Measurements from ENCODE around the gene ETV3.
A peak's percentile ranks its signal among the peaks of the same experiment; 100 is the strongest.
"Not testable (repeated sequence)": the region's sequence is repeated elsewhere in the genome, so short reads cannot be mapped to it uniquely, and the experiment has no call there.

The ETV3 gene

DNA sequence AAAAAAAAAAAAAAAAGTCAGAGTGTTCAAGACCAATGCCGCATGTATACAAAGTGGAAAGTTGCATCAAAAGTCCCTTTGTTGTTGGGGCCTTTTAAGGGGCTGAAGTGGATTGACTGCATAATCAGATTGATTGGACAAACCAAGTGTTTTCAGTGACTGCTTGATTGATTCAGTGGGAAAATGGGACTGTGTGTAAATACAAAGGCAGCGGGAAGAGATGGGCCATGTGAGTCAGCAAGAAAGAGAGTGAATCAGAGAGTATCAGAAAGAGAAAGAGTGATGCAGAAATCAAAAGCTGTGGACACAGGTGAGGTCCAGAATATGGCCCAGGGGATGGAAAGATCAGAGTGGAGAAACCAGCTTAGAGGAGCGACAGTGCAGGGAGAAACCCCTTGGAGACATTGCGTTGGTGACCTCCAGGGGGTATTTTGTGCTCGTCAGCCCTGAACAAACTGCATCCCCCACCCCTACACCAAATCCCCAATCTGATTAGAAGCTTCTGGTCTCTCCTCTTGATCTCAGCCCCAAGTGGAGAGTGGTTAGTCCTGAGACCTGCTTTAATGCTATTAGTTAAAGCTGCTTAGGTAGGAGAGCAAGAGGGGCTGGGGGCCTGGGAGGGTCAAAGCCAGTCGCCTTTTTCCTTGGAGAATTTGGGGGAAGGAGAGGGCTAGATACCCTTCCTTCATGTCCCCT, 33.4 kb downstream of the ETV3 start:
- no peak overlapping the region for H2AFZ ChIP-seq (ENCODE audit: low read length, unreplicated experiment)
- no peak overlapping the region for H3K4me3 ChIP-seq (ENCODE audit: low read depth, low read length)
- no peaks in the 10 kb centered on the region for H3K36me3 ChIP-seq (ENCODE audit: insufficient read depth, low read length)
- peaks cover 18% of the 10 kb centered on the region for H3K4me1 ChIP-seq (ENCODE audit: control insufficient read depth, insufficient read depth, low read length, unreplicated experiment)
- H3K27ac ChIP-seq (ENCODE audit: low read depth, low read length), result peak overlapping the region; percentile 21; the same call in 1 of the 2 replicates
- H3K27me3 ChIP-seq (ENCODE audit: insufficient read depth, low read length), result no peaks in the 10 kb centered on the region; the same call in 1 of the 2 replicates
- no peaks in the 10 kb centered on the region for H3K79me2 ChIP-seq (ENCODE audit: control insufficient read depth, insufficient read depth, low read length, unreplicated experiment)

DNA sequence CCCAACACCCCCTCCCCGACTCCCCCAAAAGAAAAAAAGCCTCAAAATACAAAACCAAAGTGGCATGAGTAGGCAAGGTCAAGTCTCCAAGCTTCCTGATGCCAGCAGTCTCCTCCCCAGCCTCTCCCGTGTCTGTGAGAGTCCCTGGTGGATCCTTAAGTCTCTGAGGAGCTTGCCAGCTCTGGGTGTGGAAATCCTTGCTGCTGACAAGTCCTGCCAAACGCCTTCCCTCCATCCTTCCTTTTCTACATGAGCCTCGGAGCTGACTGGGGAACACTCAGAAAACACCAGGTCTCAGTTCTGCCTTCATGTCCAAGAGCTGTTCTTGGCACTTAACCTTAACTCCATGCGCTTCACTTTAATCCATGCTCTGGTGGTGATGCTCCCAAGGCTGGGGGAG, 34.9 kb downstream of the ETV3 start:
- no peaks in the 10 kb centered on the region for H3K27me3 ChIP-seq (ENCODE audit: insufficient read depth, low read length)
- no peaks in the 10 kb centered on the region for H3K79me2 ChIP-seq (ENCODE audit: control insufficient read depth, insufficient read depth, low read length, unreplicated experiment)
- H2AFZ ChIP-seq (ENCODE audit: low read length, unreplicated experiment), result no peak overlapping the region

DNA sequence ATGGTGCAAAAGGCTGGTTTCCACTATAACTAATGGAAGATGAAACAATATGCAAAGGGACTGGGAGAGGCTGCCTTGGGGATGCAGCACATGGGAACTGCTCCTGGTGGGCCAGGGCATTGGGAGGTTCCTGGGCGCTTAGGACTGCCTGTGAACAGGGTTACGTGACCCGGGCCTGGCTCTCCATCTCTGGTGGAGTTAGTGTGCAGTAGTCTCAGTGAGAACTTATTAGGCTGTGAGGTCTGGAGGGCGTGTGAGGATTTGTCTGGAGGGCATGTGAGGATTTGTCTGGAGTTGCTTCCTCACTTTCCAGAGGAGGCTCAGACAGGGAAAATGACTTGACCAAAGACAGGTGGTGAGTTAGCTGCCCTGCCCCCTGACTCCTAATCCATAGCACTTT, 37.0 kb downstream of the ETV3 start:
- no peaks in the 10 kb centered on the region for H3K27me3 ChIP-seq (ENCODE audit: insufficient read depth, low read length)
- H3K27ac ChIP-seq (ENCODE audit: low read depth, low read length), result no peak overlapping the region
- no peaks in the 10 kb centered on the region for H3K36me3 ChIP-seq (ENCODE audit: insufficient read depth, low read length)
- no peak overlapping the region for H2AFZ ChIP-seq (ENCODE audit: low read length, unreplicated experiment)
- peaks cover 8% of the 10 kb centered on the region for H3K4me1 ChIP-seq (ENCODE audit: control insufficient read depth, insufficient read depth, low read length, unreplicated experiment)
- H3K4me3 ChIP-seq (ENCODE audit: low read depth, low read length), result no peak overlapping the region
- no peaks in the 10 kb centered on the region for H3K79me2 ChIP-seq (ENCODE audit: control insufficient read depth, insufficient read depth, low read length, unreplicated experiment)

More for the DNA sequence above, 34.9 kb downstream of the ETV3 start:
- Histone ChIP-seq H3K4me3 (ENCODE audit: low read depth, low read length) (no peak overlapping the region), H3K27ac (ENCODE audit: low read depth, low read length) (no peak overlapping the region), H3K4me1 (ENCODE audit: control insufficient read depth, insufficient read depth, low read length, unreplicated experiment) (peaks cover 18% of the 10 kb centered on the region), H3K36me3 (ENCODE audit: insufficient read depth, low read length) (no peaks in the 10 kb centered on the region)

DNA sequence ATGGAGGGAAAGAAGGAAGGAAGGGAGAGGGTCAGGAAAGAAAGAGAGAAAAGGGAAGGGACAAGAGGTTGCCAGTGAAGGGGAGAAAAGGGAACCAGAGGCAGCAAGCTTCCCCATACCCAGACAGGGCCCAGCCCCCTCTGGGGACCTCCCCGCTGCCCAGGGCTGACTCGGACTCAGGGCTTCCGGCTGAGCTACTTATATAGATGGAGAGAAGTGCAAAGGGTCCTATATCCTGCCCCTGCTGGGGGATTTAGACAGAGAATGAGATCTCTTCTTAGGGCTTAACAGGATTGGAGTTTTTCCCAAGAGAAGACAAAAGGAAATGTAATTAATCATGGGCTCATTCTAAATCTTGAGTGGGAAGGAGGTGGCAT, 38.6 kb downstream of the ETV3 start, which contains the start of gene ETV3L:
Gene ETV3L (minus strand): TSS at position 176 of the 377 bp plus-strand sequence. CDS start 285 bp downstream, outside the sequence.
- H3K36me3 ChIP-seq (ENCODE audit: insufficient read depth, low read length), result no peaks in the 10 kb centered on the region
- no peaks in the 10 kb centered on the region for H3K27me3 ChIP-seq (ENCODE audit: insufficient read depth, low read length)
- no peak within 1 kb of the TSS for H3K27ac ChIP-seq (ENCODE audit: low read depth, low read length)
- H3K79me2 ChIP-seq (ENCODE audit: control insufficient read depth, insufficient read depth, low read length, unreplicated experiment), result no peaks in the 10 kb centered on the region
- no peak within 1 kb of the TSS for H2AFZ ChIP-seq (ENCODE audit: low read length, unreplicated experiment)
- H3K4me1 ChIP-seq (ENCODE audit: control insufficient read depth, insufficient read depth, low read length, unreplicated experiment), result peaks cover 5% of the 10 kb centered on the region
- H3K4me3 ChIP-seq (ENCODE audit: low read depth, low read length), result no peak within 1 kb of the TSS

DNA sequence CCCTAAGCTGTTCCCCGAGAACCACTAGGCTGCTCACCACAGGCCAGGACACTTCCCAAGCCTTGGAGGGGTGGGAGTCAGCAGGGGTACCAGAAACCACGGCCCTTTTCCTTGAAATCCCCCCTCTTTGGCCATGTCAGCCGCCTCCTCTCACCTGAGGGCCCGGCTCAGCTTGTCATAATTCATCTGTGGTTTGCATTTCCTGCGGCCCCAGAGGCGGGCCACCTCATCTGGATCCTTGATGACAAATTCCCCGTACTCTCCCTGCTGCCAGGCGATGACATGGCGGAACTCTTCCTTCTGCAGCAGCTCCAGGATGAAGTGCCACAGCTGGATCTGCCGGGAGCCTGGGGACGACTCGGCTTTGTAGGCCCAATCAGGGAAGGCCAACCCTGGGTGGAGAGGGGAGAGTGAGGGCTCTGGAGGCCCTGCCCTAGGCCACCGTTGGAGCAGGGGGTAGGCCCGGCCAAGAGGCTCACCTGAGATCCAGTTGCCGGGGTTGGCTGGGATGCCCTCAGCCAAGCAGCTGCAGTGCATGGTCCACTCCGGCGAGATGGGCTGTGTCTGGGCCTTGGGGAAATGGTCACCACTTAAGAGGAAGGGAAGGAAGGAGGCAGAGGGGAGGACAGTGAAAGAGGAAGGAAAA, 39.1 kb downstream of the ETV3 start:
- H2AFZ ChIP-seq (ENCODE audit: low read length, unreplicated experiment); H3K36me3 ChIP-seq (ENCODE audit: insufficient read depth, low read length); H3K79me2 ChIP-seq (ENCODE audit: control insufficient read depth, insufficient read depth, low read length, unreplicated experiment); H3K27me3 ChIP-seq (ENCODE audit: insufficient read depth, low read length); H3K27ac ChIP-seq (ENCODE audit: low read depth, low read length); H3K4me3 ChIP-seq (ENCODE audit: low read depth, low read length); H3K4me1 ChIP-seq (ENCODE audit: control insufficient read depth, insufficient read depth, low read length, unreplicated experiment): not testable (repeated sequence)

DNA sequence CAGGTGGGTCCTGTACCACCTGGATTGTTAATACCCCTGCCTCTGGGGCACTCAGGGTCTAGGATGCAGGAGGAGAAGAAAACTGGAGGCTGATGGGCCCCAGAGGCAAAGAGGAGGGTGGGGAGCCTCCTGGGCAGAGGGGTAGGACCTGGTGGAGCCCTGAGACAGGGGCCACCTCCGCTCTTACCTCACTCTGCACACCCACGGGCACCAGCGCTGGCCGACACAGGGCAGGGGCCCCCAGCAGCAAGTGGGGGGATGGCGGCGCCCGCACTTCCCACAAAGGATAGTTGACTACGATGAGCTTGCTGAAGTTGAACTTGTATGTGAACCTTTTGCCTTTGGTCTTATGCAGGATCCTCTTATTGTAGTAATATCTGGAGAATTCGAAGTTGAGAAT, 39.7 kb downstream of the ETV3 start:
- H3K36me3 ChIP-seq (ENCODE audit: insufficient read depth, low read length), result no peaks in the 10 kb centered on the region
- no peaks in the 10 kb centered on the region for H3K27me3 ChIP-seq (ENCODE audit: insufficient read depth, low read length)
- H3K79me2 ChIP-seq (ENCODE audit: control insufficient read depth, insufficient read depth, low read length, unreplicated experiment), result no peaks in the 10 kb centered on the region
- H2AFZ ChIP-seq (ENCODE audit: low read length, unreplicated experiment), result no peak overlapping the region
- no peaks in the 10 kb centered on the region for H3K4me1 ChIP-seq (ENCODE audit: control insufficient read depth, insufficient read depth, low read length, unreplicated experiment)
- no peak overlapping the region for H3K4me3 ChIP-seq (ENCODE audit: low read depth, low read length)
- H3K27ac ChIP-seq (ENCODE audit: low read depth, low read length), result no peak overlapping the region

DNA sequence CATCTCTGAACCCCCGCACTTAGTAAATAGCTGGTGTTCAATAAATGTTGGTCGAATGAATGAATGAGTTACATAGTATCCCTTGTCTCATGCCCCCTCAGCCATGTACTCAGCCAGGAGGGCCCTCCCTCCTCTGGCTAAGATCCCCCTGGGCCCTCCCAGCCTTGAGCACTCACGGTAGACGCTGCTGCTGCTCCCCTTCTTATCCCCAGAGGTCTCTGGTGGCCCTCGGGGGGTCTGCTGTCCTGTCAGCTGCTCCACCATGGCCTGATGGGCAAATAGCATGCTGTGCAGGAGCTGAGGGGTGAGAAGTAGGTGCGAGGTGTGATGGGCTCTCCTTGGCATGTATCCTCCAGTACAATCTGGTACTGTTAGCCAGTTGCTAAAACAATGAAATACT, 40.5 kb downstream of the ETV3 start:
- H3K27ac ChIP-seq (ENCODE audit: low read depth, low read length), result no peak overlapping the region
- no peaks in the 10 kb centered on the region for H3K4me1 ChIP-seq (ENCODE audit: control insufficient read depth, insufficient read depth, low read length, unreplicated experiment)
- H3K36me3 ChIP-seq (ENCODE audit: insufficient read depth, low read length), result no peaks in the 10 kb centered on the region
- no peaks in the 10 kb centered on the region for H3K79me2 ChIP-seq (ENCODE audit: control insufficient read depth, insufficient read depth, low read length, unreplicated experiment)
- H3K4me3 ChIP-seq (ENCODE audit: low read depth, low read length), result no peak overlapping the region
- no peak overlapping the region for H2AFZ ChIP-seq (ENCODE audit: low read length, unreplicated experiment)
- H3K27me3 ChIP-seq (ENCODE audit: insufficient read depth, low read length), result no peaks in the 10 kb centered on the region

DNA sequence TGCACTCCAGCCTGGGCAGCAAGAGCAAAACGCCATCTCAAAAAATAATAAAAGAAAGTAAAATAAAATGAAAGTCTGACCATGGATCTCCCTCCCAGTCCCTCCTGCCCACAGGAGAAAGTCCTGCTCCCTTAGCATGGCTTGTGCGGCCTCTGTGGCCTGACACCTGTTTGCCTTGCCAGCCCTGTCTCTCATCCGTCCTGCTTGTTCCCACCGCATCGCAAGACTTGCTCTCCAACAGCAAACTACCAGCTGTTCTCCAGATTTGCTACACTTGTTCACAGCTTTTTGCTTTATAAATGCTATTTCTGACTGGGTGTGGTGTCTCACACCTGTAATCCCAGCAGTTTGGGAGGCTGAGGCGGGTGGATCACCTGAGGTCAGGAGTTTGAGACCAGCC, 41.3 kb downstream of the ETV3 start:
- Histone ChIP-seq H3K4me3 (ENCODE audit: low read depth, low read length) (no peak overlapping the region), H2AFZ (ENCODE audit: low read length, unreplicated experiment) (no peak overlapping the region), H3K27ac (ENCODE audit: low read depth, low read length) (no peak overlapping the region), H3K4me1 (ENCODE audit: control insufficient read depth, insufficient read depth, low read length, unreplicated experiment) (no peaks in the 10 kb centered on the region), H3K36me3 (ENCODE audit: insufficient read depth, low read length) (no peaks in the 10 kb centered on the region), H3K79me2 (ENCODE audit: control insufficient read depth, insufficient read depth, low read length, unreplicated experiment) (no peaks in the 10 kb centered on the region), H3K27me3 (ENCODE audit: insufficient read depth, low read length) (no peaks in the 10 kb centered on the region)

DNA sequence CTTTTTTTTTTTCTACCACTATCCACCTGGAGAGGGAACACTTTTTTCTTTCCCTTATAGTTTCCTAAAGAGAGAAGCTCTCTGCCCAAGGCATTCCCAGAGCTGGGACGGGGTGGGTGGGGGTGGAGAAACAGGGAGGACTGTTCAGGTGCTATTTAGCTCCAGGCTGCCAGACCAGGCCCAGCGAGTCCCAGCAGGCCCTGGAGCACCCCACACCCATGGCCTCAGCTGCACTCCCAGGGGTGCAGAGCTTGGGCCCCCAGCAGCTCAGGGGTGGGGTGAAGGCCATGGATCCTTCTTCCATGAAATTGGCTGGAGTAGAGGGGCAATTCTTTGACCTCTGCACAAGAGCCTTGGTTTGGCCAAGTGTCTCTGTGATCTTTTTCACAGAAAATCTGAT, 42.6 kb downstream of the ETV3 start:
- Histone ChIP-seq H3K36me3 (ENCODE audit: insufficient read depth, low read length) (no peaks in the 10 kb centered on the region), H3K79me2 (ENCODE audit: control insufficient read depth, insufficient read depth, low read length, unreplicated experiment) (no peaks in the 10 kb centered on the region), H2AFZ (ENCODE audit: low read length, unreplicated experiment) (no peak overlapping the region), H3K4me3 (ENCODE audit: low read depth, low read length) (no peak overlapping the region), H3K27me3 (ENCODE audit: insufficient read depth, low read length) (no peaks in the 10 kb centered on the region), H3K27ac (ENCODE audit: low read depth, low read length) (no peak overlapping the region), H3K4me1 (ENCODE audit: control insufficient read depth, insufficient read depth, low read length, unreplicated experiment) (peaks cover 3% of the 10 kb centered on the region)

DNA sequence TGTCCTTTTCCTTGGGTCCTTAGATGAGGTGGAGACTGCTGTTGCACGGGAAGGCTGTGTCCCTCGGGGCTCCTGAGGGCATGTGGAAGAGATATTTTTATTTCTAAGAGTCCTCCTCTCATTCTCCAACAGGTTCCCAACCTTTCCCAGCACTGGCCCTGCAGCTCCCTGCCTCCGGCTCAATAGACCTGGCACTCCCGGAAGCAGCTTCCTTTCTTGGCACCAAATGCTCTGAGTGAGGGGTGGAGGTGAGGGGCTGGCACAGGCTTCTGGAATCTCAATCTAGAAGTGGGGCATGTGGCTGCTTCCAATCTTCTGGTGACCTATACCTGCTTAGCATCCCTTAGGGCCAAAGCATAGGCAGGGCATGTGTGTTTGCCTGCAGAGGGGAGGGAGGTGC, 43.1 kb downstream of the ETV3 start:
- Histone ChIP-seq H3K27me3 (ENCODE audit: insufficient read depth, low read length) (no peaks in the 10 kb centered on the region), H3K4me3 (ENCODE audit: low read depth, low read length) (no peak overlapping the region), H3K36me3 (ENCODE audit: insufficient read depth, low read length) (no peaks in the 10 kb centered on the region), H3K4me1 (ENCODE audit: control insufficient read depth, insufficient read depth, low read length, unreplicated experiment) (peaks cover 6% of the 10 kb centered on the region), H3K27ac (ENCODE audit: low read depth, low read length) (no peak overlapping the region), H2AFZ (ENCODE audit: low read length, unreplicated experiment) (no peak overlapping the region), H3K79me2 (ENCODE audit: control insufficient read depth, insufficient read depth, low read length, unreplicated experiment) (no peaks in the 10 kb centered on the region)

DNA sequence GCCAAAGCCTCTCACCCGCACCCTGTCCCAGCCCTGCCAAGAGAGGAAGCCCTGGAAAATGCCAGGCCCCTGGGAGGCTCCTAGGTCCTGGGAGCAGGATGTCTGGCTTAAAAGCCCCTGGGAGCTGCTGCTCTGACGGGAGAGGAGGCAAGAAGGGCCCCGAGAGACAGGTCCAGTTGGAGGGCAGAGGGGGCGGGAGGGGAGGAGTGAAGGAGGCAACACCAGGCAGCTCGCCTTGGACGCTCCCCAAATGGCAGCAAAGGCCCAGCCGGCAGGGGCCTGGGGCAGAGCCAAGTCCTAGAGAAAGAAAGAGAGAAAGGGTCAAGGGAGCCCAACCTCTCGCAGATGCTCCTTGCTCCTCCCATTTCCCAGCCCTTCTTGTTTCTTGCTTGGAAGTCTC, 45.4 kb downstream of the ETV3 start:
- no peaks in the 10 kb centered on the region for H3K79me2 ChIP-seq (ENCODE audit: control insufficient read depth, insufficient read depth, low read length, unreplicated experiment)
- H3K4me1 ChIP-seq (ENCODE audit: control insufficient read depth, insufficient read depth, low read length, unreplicated experiment), result peaks cover 6% of the 10 kb centered on the region
- H3K27ac ChIP-seq (ENCODE audit: low read depth, low read length), result no peak overlapping the region
- H3K36me3 ChIP-seq (ENCODE audit: insufficient read depth, low read length), result no peaks in the 10 kb centered on the region
- H3K4me3 ChIP-seq (ENCODE audit: low read depth, low read length), result no peak overlapping the region
- H3K27me3 ChIP-seq (ENCODE audit: insufficient read depth, low read length), result no peaks in the 10 kb centered on the region
- no peak overlapping the region for H2AFZ ChIP-seq (ENCODE audit: low read length, unreplicated experiment)

Measured in ACC112 (cell line).